OCI-LY3 (cell line): ENCODE data around the gene DHX30.

Experiments
- H2AFZ ChIP-seq: fragments of 200-600, 300-600 bp; shearing (Covaris generic); 2 replicates; pipeline ENCODE4 v1.6.0; 2014; ENCODE audit warnings: antibody characterized with exemption, low read depth, low read length
- H3K27ac ChIP-seq: fragments of 200-600, 300-600 bp; sonication (generic); 2 replicates; pipeline ENCODE4 v1.5.1; 2014; ENCODE audit warnings: mild to moderate bottlenecking, low read length, moderate library complexity, mixed read lengths
- H3K27me3 ChIP-seq: fragments of 200-600, 300-600 bp; sonication (generic); 2 replicates; pipeline ENCODE4 v1.6.1; 2014; ENCODE audit warnings: low read depth, low read length, mixed read lengths
- H3K36me3 ChIP-seq: fragments of 200-600, 300-600 bp; sonication (generic); replicated peaks from 2 replicates; pipeline ENCODE3; 2014; ENCODE audit warnings: low read depth, low read length, mixed read lengths
- H3K4me1 ChIP-seq: fragments of 300-600, 200-600 bp; sonication (generic); 2 replicates; pipeline ENCODE4 v1.6.1; 2014; ENCODE audit warnings: low read length, mixed read lengths
- H3K4me2 ChIP-seq: fragments of 200-600, 300-600 bp; sonication (generic); 2 replicates; pipeline ENCODE4 v1.6.1; 2014; ENCODE audit warnings: low read length, mixed read lengths
- H3K4me3 ChIP-seq: fragments of 300-600, 200-600 bp; sonication (generic); 2 replicates; pipeline ENCODE4 v1.5.1; 2014; ENCODE audit warnings: antibody characterized with exemption, mild to moderate bottlenecking, low read length, moderate library complexity
- H3K79me2 ChIP-seq: fragments of 300-600, 200-600 bp; shearing (Covaris generic); 2 replicates; pipeline ENCODE4 v1.6.1; 2014; ENCODE audit warnings: mild to moderate bottlenecking, low read length, mixed read lengths
- H3K9ac ChIP-seq: fragments of 300-600, 200-600 bp; shearing (Covaris generic); 2 replicates; pipeline ENCODE4 v1.6.0; 2014; ENCODE audit warnings: mild to moderate bottlenecking, low read length, moderate library complexity
- H3K9me3 ChIP-seq: fragments of 200-600, 300-600 bp; shearing (Covaris generic); 2 replicates; pipeline ENCODE4 v1.6.1; 2014; ENCODE audit warnings: low read length, mixed read lengths; ENCODE audit not compliant: insufficient read depth
- H4K20me1 ChIP-seq: fragments of 200-600, 300-600 bp; sonication (generic); 2 replicates; pipeline ENCODE4 v1.6.1; 2016; ENCODE audit warnings: low read length, mixed read lengths; ENCODE audit not compliant: insufficient read depth
- CTCF ChIP-seq: fragments of 200-600, 300-600 bp; sonication (generic); IDR thresholded peaks from 2 replicates; pipeline ENCODE4 v1.5.1; 2014; ENCODE audit warnings: antibody characterized with exemption, low read length, low read depth
- EZH2phosphoT487 ChIP-seq: fragments of 200-600 bp; shearing (Covaris generic); IDR thresholded peaks from 2 replicates; pipeline ENCODE4 v1.6.1; 2018; ENCODE audit warnings: antibody characterized with exemption, mixed run types, low read depth

The DHX30 gene

GRCh38 chr3:47888986-47889757 lies 86.2 kb downstream of the DHX30 start:
- Histone ChIP-seq H3K36me3 (peaks cover 22% of the 10 kb centered on the region), H3K79me2 (no peaks in the 10 kb centered on the region), H3K9me3 (no peaks in the 10 kb centered on the region), H3K4me3 (no peak overlapping the region), H4K20me1 (no peaks in the 10 kb centered on the region), H3K9ac (no peak overlapping the region), H2AFZ (no peak overlapping the region), H3K4me1 (peaks cover 6% of the 10 kb centered on the region; the same call in 1 of the 2 replicates), H3K27ac (no peak overlapping the region), H3K4me2 (no peak overlapping the region), H3K27me3 (no peaks in the 10 kb centered on the region)
- no peak for TF ChIP-seq EZH2phosphoT487
- TF ChIP-seq CTCF = no peak

GRCh38 chr3:47890126-47890827 lies 87.3 kb downstream of the DHX30 start:
- TF ChIP-seq EZH2phosphoT487 (no peak), CTCF (no peak)
- Histone ChIP-seq H3K36me3 (peaks cover 14% of the 10 kb centered on the region), H3K79me2 (no peaks in the 10 kb centered on the region), H3K27me3 (no peaks in the 10 kb centered on the region), H4K20me1 (no peaks in the 10 kb centered on the region), H3K9me3 (no peaks in the 10 kb centered on the region), H3K4me2 (no peak overlapping the region), H3K27ac (no peak overlapping the region), H3K4me1 (no peaks in the 10 kb centered on the region), H3K4me3 (no peak overlapping the region), H2AFZ (no peak overlapping the region), H3K9ac (no peak overlapping the region)

GRCh38 chr3:47890828-47891612 lies 88.1 kb downstream of the DHX30 start:
- Histone ChIP-seq H3K27ac (no peak overlapping the region), H2AFZ (no peak overlapping the region), H3K27me3 (no peaks in the 10 kb centered on the region), H3K4me1 (no peaks in the 10 kb centered on the region), H4K20me1 (no peaks in the 10 kb centered on the region), H3K9me3 (no peaks in the 10 kb centered on the region), H3K4me3 (no peak overlapping the region), H3K9ac (no peak overlapping the region), H3K79me2 (no peaks in the 10 kb centered on the region), H3K4me2 (no peak overlapping the region), H3K36me3 (peaks cover 13% of the 10 kb centered on the region)
- TF ChIP-seq EZH2phosphoT487 (no peak), CTCF (no peak)

GRCh38 chr3:47891613-47892005 lies 88.7 kb downstream of the DHX30 start:
- TF ChIP-seq CTCF = no peak
- no peak for TF ChIP-seq EZH2phosphoT487
- Histone ChIP-seq H4K20me1 (no peaks in the 10 kb centered on the region), H3K4me1 (no peaks in the 10 kb centered on the region), H3K27ac (no peak overlapping the region), H3K4me3 (no peak overlapping the region), H3K36me3 (peaks cover 13% of the 10 kb centered on the region), H3K27me3 (no peaks in the 10 kb centered on the region), H2AFZ (no peak overlapping the region), H3K79me2 (no peaks in the 10 kb centered on the region), H3K4me2 (no peak overlapping the region), H3K9me3 (no peaks in the 10 kb centered on the region), H3K9ac (no peak overlapping the region)
